HepG2 (cell line): Measurements from ENCODE around the gene ADGRB2. TPM values are rescaled to one million over a fixed set of nuclear protein-coding genes. Genes with fewer than 3 reads are reported as not detected.

Source experiments
- microRNA-seq: library from miRNA; unstranded; fragments of <30 nt; microRNA quantifications from one replicate; pipeline ENCODE4, GENCODE V29; 2020
- polyA plus RNA-seq, 8 experiments: library from polyadenylated mRNA; depleted of rRNA in 3 of 8; stranded (reverse) in 7 of 8; unstranded in 1 of 8; fragments of >200 nt; fragmentation: Illumina TruSeq in 4 of 8; extraction: Trizol in 4 of 8; gene quantifications; 2 replicates each; pipeline versions ENCODE4 v1.2.1 to v1.2.3, GENCODE V29; 2011 to 2016; ENCODE audit warnings: low read depth in 4 of 8, missing spikeins in 1 of 8, mixed read lengths in 1 of 8; ENCODE audit not compliant: insufficient read depth in 1 of 8
- small RNA-seq, 3 experiments: library from RNA; depleted of rRNA; stranded (forward); fragments of <200 nt; gene quantifications; one replicate each; pipeline ENCODE3, GENCODE V24; 2012; ENCODE audit warnings: low read depth in 2 of 3, low replicate concordance in 1 of 3; ENCODE audit not compliant: insufficient read length in 3 of 3, insufficient read depth in 2 of 3
- total RNA-seq, 5 experiments: library from RNA; depleted of rRNA; stranded (reverse); fragments of >200 nt; fragmentation: Illumina TruSeq; extraction: Trizol; gene quantifications; 2 replicates each; pipeline ENCODE4 v1.2.3, GENCODE V29; 2016; ENCODE audit warnings: low read depth in 1 of 5

ADGRB2 gene
- total and polyA plus RNA-seq, 2 of the 13 experiments (the other 11 are each of a cell fraction or from before 2014, with no cell fraction given), result 0.03 to 0.09 TPM

Small RNA genes lying within 50 kb of the gene (microRNA-seq; reads per million reads assigned to microRNA genes)
- not detected for gene MIR4254

Small RNA genes lying within 50 kb of the gene (small RNA-seq; reads per million reads assigned to genes)
- gene MIR4254, result 0 reads per million in 3 experiments

Other genes with a start within 250 kb of the ADGRB2 start
- gene TINAGL1, start 187.8 kb downstream of the ADGRB2 start, total RNA-seq (2016; rRNA removed; fragmentation: Illumina TruSeq; extraction: Trizol), result 10.5 and 24.7 TPM in 2 replicates
- 76.8 and 139 TPM in 2 replicates for gene TINAGL1, start 187.8 kb downstream of the ADGRB2 start, polyA plus RNA-seq (2011; rRNA removed)
- not detected in 2 replicates for gene HCRTR1, start 146.7 kb downstream of the ADGRB2 start, total RNA-seq (2016; rRNA removed; fragmentation: Illumina TruSeq; extraction: Trizol)
- gene HCRTR1, start 146.7 kb downstream of the ADGRB2 start, polyA plus RNA-seq (2011; rRNA removed), result 0.05 TPM in 1 of 2 replicates, not detected in the other
- 57.1 and 85.7 TPM in 2 replicates for gene PEF1, start 119.5 kb downstream of the ADGRB2 start, total RNA-seq (2016; rRNA removed; fragmentation: Illumina TruSeq; extraction: Trizol)
- gene PEF1, start 119.5 kb downstream of the ADGRB2 start, polyA plus RNA-seq (2011; rRNA removed), result 57.8 and 69.0 TPM in 2 replicates
- 2.0 and 12.2 TPM in 2 replicates for gene COL16A1, start 60.3 kb downstream of the ADGRB2 start, total RNA-seq (2016; rRNA removed; fragmentation: Illumina TruSeq; extraction: Trizol)
- 4.3 and 5.1 TPM in 2 replicates for gene COL16A1, start 60.3 kb downstream of the ADGRB2 start, polyA plus RNA-seq (2011; rRNA removed)
- gene SPOCD1, start 51.7 kb upstream of the ADGRB2 start, total RNA-seq (2016; rRNA removed; fragmentation: Illumina TruSeq; extraction: Trizol), result 0.08 and 0.24 TPM in 2 replicates
- 0.26 and 0.29 TPM in 2 replicates for gene SPOCD1, start 51.7 kb upstream of the ADGRB2 start, polyA plus RNA-seq (2011; rRNA removed)
- gene PTP4A2, start 174.0 kb upstream of the ADGRB2 start, total RNA-seq (2016; rRNA removed; fragmentation: Illumina TruSeq; extraction: Trizol), result 225 and 284 TPM in 2 replicates
- 133 and 173 TPM in 2 replicates for gene PTP4A2, start 174.0 kb upstream of the ADGRB2 start, polyA plus RNA-seq (2011; rRNA removed)
- gene KHDRBS1, start 249.5 kb upstream of the ADGRB2 start, total RNA-seq (2016; rRNA removed; fragmentation: Illumina TruSeq; extraction: Trizol), result 39.0 and 86.8 TPM in 2 replicates
- 19.8 and 25.1 TPM in 2 replicates for gene KHDRBS1, start 249.5 kb upstream of the ADGRB2 start, polyA plus RNA-seq (2011; rRNA removed)